Ishikawa (cell line): ENCODE measurements around the gene DDB1.

Source experiments
- CEBPB ChIP-seq: IDR thresholded peaks from 2 replicates; pipeline ENCODE4 v1.6.1; 2012
- CREB1 ChIP-seq: IDR thresholded peaks from 2 replicates; pipeline ENCODE4 v1.6.1; 2012; ENCODE audit warnings: low read depth
- EGR1 ChIP-seq: IDR thresholded peaks from 2 replicates; pipeline ENCODE4 v1.6.1; 2012
- EP300 ChIP-seq: IDR thresholded peaks from 2 replicates; pipeline ENCODE4 v1.6.1; 2012; ENCODE audit warnings: borderline replicate concordance
- FOXM1 ChIP-seq: IDR thresholded peaks from 2 replicates; pipeline ENCODE4 v1.6.1; 2012; ENCODE audit warnings: low read depth, borderline replicate concordance
- MAX ChIP-seq: IDR thresholded peaks from 2 replicates; pipeline ENCODE4 v1.6.1; 2012
- NFIC ChIP-seq: IDR thresholded peaks from 2 replicates; pipeline ENCODE4 v1.6.1; 2012
- RAD21 ChIP-seq: IDR thresholded peaks from 2 replicates; pipeline ENCODE4 v1.6.1; 2012; ENCODE audit warnings: low read depth
- REST ChIP-seq: IDR thresholded peaks from 2 replicates; pipeline ENCODE4 v1.6.1; 2012; ENCODE audit warnings: low read depth, mild to moderate bottlenecking
- TAF1 ChIP-seq: IDR thresholded peaks from 2 replicates; pipeline ENCODE4 v1.6.1; 2012; ENCODE audit warnings: low read depth, mild to moderate bottlenecking
- TEAD4 ChIP-seq: IDR thresholded peaks from 2 replicates; pipeline ENCODE4 v1.6.1; 2012
- USF1 ChIP-seq: IDR thresholded peaks from 2 replicates; pipeline ENCODE4 v1.6.1; 2012
- YY1 ChIP-seq: IDR thresholded peaks from 2 replicates; pipeline ENCODE4 v1.6.1; 2012; ENCODE audit warnings: low read depth
- ZBTB7A ChIP-seq: IDR thresholded peaks from 2 replicates; pipeline ENCODE4 v1.6.1; 2012; ENCODE audit warnings: low read depth

GRCh38 chr11:61332281-61332796, 566 bp downstream of the DDB1 start:
- TF ChIP-seq NFIC (no peak), REST (no peak), YY1 (no peak), CEBPB (no peak), EP300 (no peak), RAD21 (no peak), TAF1 (no peak), CREB1 (no peak), TEAD4 (no peak), ZBTB7A (no peak), MAX (no peak), FOXM1 (no peak), EGR1 (no peak), USF1 (no peak)
